Activated CD4-positive, alpha-beta T cell treated with anti-CD3 and anti-CD28 coated beads, Interleukin-2, amount 10 ng/mL, durations not matched to agents 24 days and 14 days (primary cell): ENCODE measurements around the gene RSAD1. TPM values are rescaled to one million over a fixed set of nuclear protein-coding genes. Genes with fewer than 3 reads are reported as not detected.

Experiments used
- DNase-seq: peaks from one replicate; pipeline ENCODE4 v3.0.0; 2022
- H3K27ac Mint-ChIP-seq: one replicate; pipeline ENCODE4 v1.8.0; 2022; ENCODE audit warnings: mild to moderate bottlenecking, mixed read lengths
- H3K27me3 Mint-ChIP-seq: one replicate; pipeline ENCODE4 v1.8.0; 2022; ENCODE audit warnings: mixed read lengths
- H3K36me3 Mint-ChIP-seq: one replicate; pipeline ENCODE4 v1.8.0; 2022; ENCODE audit warnings: low read depth, mild to moderate bottlenecking, mixed read lengths
- H3K4me1 Mint-ChIP-seq: one replicate; pipeline ENCODE4 v1.8.0; 2021; ENCODE audit warnings: mixed read lengths
- H3K4me3 Mint-ChIP-seq: one replicate; pipeline ENCODE4 v1.8.0; 2022; ENCODE audit warnings: mild to moderate bottlenecking, moderate library complexity, mixed read lengths
- H3K9me3 Mint-ChIP-seq: one replicate; pipeline ENCODE4 v1.8.0; 2021; ENCODE audit warnings: mixed read lengths
- intact Hi-C: fragments of 100-400 bp; cut with micrococcal nuclease; formaldehyde crosslinking; loops from one replicate; pipeline ENCODE4 v1.15.1; 2023
- total RNA-seq: library from RNA; stranded (reverse); gene quantifications from 2 replicates; pipeline ENCODE4 v1.2.3, GENCODE V29; 2022

Gene RSAD1
- total RNA-seq, 1 donor from 2014 or later = 53.6 TPM

GRCh38 chr17:50464736-50465135 is 13.9 kb upstream of the RSAD1 start:
- Mint-ChIP-seq H3K4me3 (no peak overlapping the region), H3K27ac (no peak overlapping the region), H3K27me3 (peaks cover 14% of the 10 kb centered on the region), H3K4me1 (peaks cover 2% of the 10 kb centered on the region), H3K9me3 (no peaks in the 10 kb centered on the region), H3K36me3 (no peaks in the 10 kb centered on the region)
- DNase-seq = no peak
- intact Hi-C loops = no loop called here

- H3K36me3 Mint-ChIP-seq = no peaks in the 10 kb centered on the region
- no peak overlapping the region for H3K27ac Mint-ChIP-seq
- no peak for DNase-seq
- no peak overlapping the region for H3K4me3 Mint-ChIP-seq
- H3K27me3 Mint-ChIP-seq = peaks cover 16% of the 10 kb centered on the region
- H3K9me3 Mint-ChIP-seq = no peaks in the 10 kb centered on the region
- peaks cover 2% of the 10 kb centered on the region for H3K4me1 Mint-ChIP-seq
- intact Hi-C loops = no loop called here
These were observed 13.5 kb upstream of the RSAD1 start for GRCh38 chr17:50465171-50465570.

GRCh38 chr17:50465635-50466034 is 13.0 kb upstream of the RSAD1 start:
- Mint-ChIP-seq H3K27me3 (peaks cover 19% of the 10 kb centered on the region), H3K4me1 (peaks cover 2% of the 10 kb centered on the region), H3K27ac (no peak overlapping the region), H3K9me3 (no peaks in the 10 kb centered on the region), H3K4me3 (no peak overlapping the region), H3K36me3 (no peaks in the 10 kb centered on the region)
- DNase-seq = no peak
- intact Hi-C loops = no loop called here

- no peaks in the 10 kb centered on the region for H3K36me3 Mint-ChIP-seq
- no peaks in the 10 kb centered on the region for H3K9me3 Mint-ChIP-seq
- no peak overlapping the region for H3K27ac Mint-ChIP-seq
- H3K4me1 Mint-ChIP-seq = peaks cover 3% of the 10 kb centered on the region
- no peak for DNase-seq
- no peak overlapping the region for H3K4me3 Mint-ChIP-seq
- H3K27me3 Mint-ChIP-seq = peaks cover 22% of the 10 kb centered on the region
- intact Hi-C loops = no loop called here
These were observed 12.1 kb upstream of the RSAD1 start for GRCh38 chr17:50466371-50467113.

- intact Hi-C loops = no loop called here
- H3K4me1 Mint-ChIP-seq = peaks cover 3% of the 10 kb centered on the region
- no peaks in the 10 kb centered on the region for H3K9me3 Mint-ChIP-seq
- no peaks in the 10 kb centered on the region for H3K36me3 Mint-ChIP-seq
- H3K27ac Mint-ChIP-seq = no peak overlapping the region
- DNase-seq = no peak
- no peak overlapping the region for H3K4me3 Mint-ChIP-seq
- H3K27me3 Mint-ChIP-seq = peaks cover 22% of the 10 kb centered on the region
These were observed 11.4 kb upstream of the RSAD1 start for GRCh38 chr17:50467114-50467854.

GRCh38 chr17:50467855-50468303 is 10.8 kb upstream of the RSAD1 start:
- intact Hi-C loops = no loop called here
- H3K9me3 Mint-ChIP-seq = no peaks in the 10 kb centered on the region
- peaks cover 22% of the 10 kb centered on the region for H3K27me3 Mint-ChIP-seq
- no peak overlapping the region for H3K27ac Mint-ChIP-seq
- H3K4me3 Mint-ChIP-seq = no peak overlapping the region
- no peaks in the 10 kb centered on the region for H3K36me3 Mint-ChIP-seq
- no peak for DNase-seq
- H3K4me1 Mint-ChIP-seq = peaks cover 3% of the 10 kb centered on the region

GRCh38 chr17:50468304-50469207 is 10.1 kb upstream of the RSAD1 start, which contains the start of gene CHAD:
TSS of gene CHAD (minus strand) at chr17:50468880. CDS start at chr17:50468813, 67 bp downstream.
- no peak for DNase-seq
- H3K27ac Mint-ChIP-seq = no peak within 1 kb of the TSS
- no peaks in the 10 kb centered on the region for H3K9me3 Mint-ChIP-seq
- H3K4me3 Mint-ChIP-seq = no peak within 1 kb of the TSS
- peaks cover under 1% of the 10 kb centered on the region for H3K36me3 Mint-ChIP-seq
- H3K27me3 Mint-ChIP-seq = peaks cover 22% of the 10 kb centered on the region
- intact Hi-C loops = no loop called here
- peaks cover 3% of the 10 kb centered on the region for H3K4me1 Mint-ChIP-seq

GRCh38 chr17:50469208-50469605 is 9.5 kb upstream of the RSAD1 start:
- Mint-ChIP-seq H3K36me3 (peaks cover 2% of the 10 kb centered on the region), H3K9me3 (no peaks in the 10 kb centered on the region), H3K4me3 (no peak overlapping the region), H3K27ac (no peak overlapping the region), H3K4me1 (peaks cover 3% of the 10 kb centered on the region), H3K27me3 (peaks cover 22% of the 10 kb centered on the region)
- DNase-seq = no peak
- intact Hi-C loops = no loop called here

GRCh38 chr17:50469671-50470305 is 8.9 kb upstream of the RSAD1 start:
- Mint-ChIP-seq H3K9me3 (no peaks in the 10 kb centered on the region), H3K27me3 (peaks cover 22% of the 10 kb centered on the region), H3K4me1 (peaks cover 3% of the 10 kb centered on the region), H3K4me3 (no peak overlapping the region), H3K36me3 (peaks cover 2% of the 10 kb centered on the region), H3K27ac (no peak overlapping the region)
- no peak for DNase-seq
- intact Hi-C loops = no loop called here

GRCh38 chr17:50470426-50470825 is 8.2 kb upstream of the RSAD1 start:
- H3K27me3 Mint-ChIP-seq = peaks cover 22% of the 10 kb centered on the region
- no peak overlapping the region for H3K27ac Mint-ChIP-seq
- peaks cover 3% of the 10 kb centered on the region for H3K4me1 Mint-ChIP-seq
- H3K4me3 Mint-ChIP-seq = no peak overlapping the region
- no peak for DNase-seq
- intact Hi-C loops = no loop called here
- peaks cover 2% of the 10 kb centered on the region for H3K36me3 Mint-ChIP-seq
- no peaks in the 10 kb centered on the region for H3K9me3 Mint-ChIP-seq

- Mint-ChIP-seq H3K4me3 (no peak overlapping the region), H3K4me1 (peaks cover 3% of the 10 kb centered on the region), H3K27me3 (peaks cover 23% of the 10 kb centered on the region), H3K9me3 (no peaks in the 10 kb centered on the region), H3K27ac (no peak overlapping the region), H3K36me3 (peaks cover 2% of the 10 kb centered on the region)
- intact Hi-C loops = no loop called here
- DNase-seq = no peak
These were observed 7.4 kb upstream of the RSAD1 start for GRCh38 chr17:50471009-50471905.

- intact Hi-C loops = no loop called here
- H3K4me1 Mint-ChIP-seq = peaks cover 3% of the 10 kb centered on the region
- H3K27me3 Mint-ChIP-seq = peaks cover 26% of the 10 kb centered on the region
- peaks cover 2% of the 10 kb centered on the region for H3K36me3 Mint-ChIP-seq
- no peak for DNase-seq
- no peaks in the 10 kb centered on the region for H3K9me3 Mint-ChIP-seq
- H3K4me3 Mint-ChIP-seq = no peak overlapping the region
- H3K27ac Mint-ChIP-seq = no peak overlapping the region
These were observed 6.4 kb upstream of the RSAD1 start for GRCh38 chr17:50472286-50472685.
